Memory B cell (primary cell): ENCODE data around the gene WDR5.
A peak's percentile ranks its signal among the peaks of the same experiment; 100 is the strongest.

ENCODE experiments used
- ATAC-seq: fragments of 150-1000 bp; cut with Tn5 transposase; 2 replicates; pipeline ENCODE4 v1.10.0; 2021; ENCODE audit warnings: low read depth, mild to moderate bottlenecking, moderate library complexity
- DNase-seq, 2 donors: peaks; one replicate each; pipeline ENCODE4 v3.0.0; 2022; ENCODE audit warnings: low spot score in 2 of 2
- H3K27ac Mint-ChIP-seq: one replicate; pipeline ENCODE4 v1.8.0; 2022; ENCODE audit warnings: mild to moderate bottlenecking, moderate library complexity, mixed read lengths
- H3K27me3 Mint-ChIP-seq: one replicate; pipeline ENCODE4 v1.8.0; 2022; ENCODE audit warnings: mixed read lengths
- H3K36me3 Mint-ChIP-seq: one replicate; pipeline ENCODE4 v1.8.0; 2022; ENCODE audit warnings: mild to moderate bottlenecking, mixed read lengths
- H3K4me1 Mint-ChIP-seq: one replicate; pipeline ENCODE4 v1.8.0; 2022; ENCODE audit warnings: mixed read lengths
- H3K4me3 Mint-ChIP-seq: one replicate; pipeline ENCODE4 v1.8.0; 2022; ENCODE audit warnings: mild to moderate bottlenecking, moderate library complexity, mixed read lengths
- H3K9me3 Mint-ChIP-seq: one replicate; pipeline ENCODE4 v1.8.0; 2022; ENCODE audit warnings: mixed read lengths

Gene WDR5

GRCh38 chr9:134170532-134171315 is 34.8 kb downstream of the WDR5 start:
- Mint-ChIP-seq H3K27ac (no peak overlapping the region), H3K4me3 (no peak overlapping the region), H3K4me1 (peaks cover 14% of the 10 kb centered on the region), H3K27me3 (peaks cover 5% of the 10 kb centered on the region), H3K36me3 (no peaks in the 10 kb centered on the region), H3K9me3 (no peaks in the 10 kb centered on the region)
- ATAC-seq: no peak
- DNase-seq: no peak

GRCh38 chr9:134171316-134172197 is 35.7 kb downstream of the WDR5 start:
- ATAC-seq: no peak
- H3K4me3 Mint-ChIP-seq: no peak overlapping the region
- no peak for DNase-seq
- no peaks in the 10 kb centered on the region for H3K36me3 Mint-ChIP-seq
- no peak overlapping the region for H3K27ac Mint-ChIP-seq
- peaks cover 5% of the 10 kb centered on the region for H3K27me3 Mint-ChIP-seq
- no peaks in the 10 kb centered on the region for H3K9me3 Mint-ChIP-seq
- H3K4me1 Mint-ChIP-seq: peaks cover 13% of the 10 kb centered on the region

GRCh38 chr9:134172198-134173126 is 36.6 kb downstream of the WDR5 start:
- H3K9me3 Mint-ChIP-seq: no peaks in the 10 kb centered on the region
- H3K4me1 Mint-ChIP-seq: peaks cover 19% of the 10 kb centered on the region
- peaks cover 14% of the 10 kb centered on the region for H3K27me3 Mint-ChIP-seq
- no peak for ATAC-seq
- H3K4me3 Mint-ChIP-seq: no peak overlapping the region
- no peak overlapping the region for H3K27ac Mint-ChIP-seq
- no peak for DNase-seq
- H3K36me3 Mint-ChIP-seq: no peaks in the 10 kb centered on the region

- H3K4me3 Mint-ChIP-seq: no peak overlapping the region
- H3K4me1 Mint-ChIP-seq: peaks cover 22% of the 10 kb centered on the region
- no peak overlapping the region for H3K27ac Mint-ChIP-seq
- H3K36me3 Mint-ChIP-seq: no peaks in the 10 kb centered on the region
- H3K9me3 Mint-ChIP-seq: no peaks in the 10 kb centered on the region
- DNase-seq (no peak), ATAC-seq (no peak)
- peaks cover 19% of the 10 kb centered on the region for H3K27me3 Mint-ChIP-seq
Measured at GRCh38 chr9:134173127-134174072, 37.5 kb downstream of the WDR5 start.

GRCh38 chr9:134174073-134174449 is 38.2 kb downstream of the WDR5 start:
- Mint-ChIP-seq H3K27ac (no peak overlapping the region), H3K36me3 (no peaks in the 10 kb centered on the region), H3K4me1 (peaks cover 22% of the 10 kb centered on the region), H3K9me3 (no peaks in the 10 kb centered on the region), H3K27me3 (peaks cover 21% of the 10 kb centered on the region), H3K4me3 (no peak overlapping the region)
- ATAC-seq: peak; percentile 78
- DNase-seq: peak in 1 of 2 donors; percentile 48

- H3K9me3 Mint-ChIP-seq: no peaks in the 10 kb centered on the region
- peak overlapping the region; percentile 62 for H3K27ac Mint-ChIP-seq
- H3K36me3 Mint-ChIP-seq: no peaks in the 10 kb centered on the region
- peaks cover 26% of the 10 kb centered on the region for H3K27me3 Mint-ChIP-seq
- peak overlapping the region; percentile 27 for H3K4me3 Mint-ChIP-seq
- ATAC-seq: no peak
- DNase-seq: no peak
- peaks cover 22% of the 10 kb centered on the region for H3K4me1 Mint-ChIP-seq
Measured at GRCh38 chr9:134174526-134175290, 38.8 kb downstream of the WDR5 start.

- ATAC-seq: no peak
Measured at GRCh38 chr9:134175291-134175807, 39.5 kb downstream of the WDR5 start.

GRCh38 chr9:134175808-134176598 is 40.1 kb downstream of the WDR5 start:
- peaks cover 3% of the 10 kb centered on the region for H3K36me3 Mint-ChIP-seq
- no peak for DNase-seq
- no peak overlapping the region for H3K4me3 Mint-ChIP-seq
- peaks cover 25% of the 10 kb centered on the region for H3K4me1 Mint-ChIP-seq
- peaks cover 39% of the 10 kb centered on the region for H3K27me3 Mint-ChIP-seq
- H3K27ac Mint-ChIP-seq: no peak overlapping the region
- ATAC-seq: no peak
- no peaks in the 10 kb centered on the region for H3K9me3 Mint-ChIP-seq

More at GRCh38 chr9:134175291-134175807, 39.5 kb downstream of the WDR5 start:
- H3K9me3 Mint-ChIP-seq: no peaks in the 10 kb centered on the region
- peaks cover 22% of the 10 kb centered on the region for H3K4me1 Mint-ChIP-seq
- H3K4me3 Mint-ChIP-seq: no peak overlapping the region
- peaks cover 32% of the 10 kb centered on the region for H3K27me3 Mint-ChIP-seq
- H3K36me3 Mint-ChIP-seq: peaks cover under 1% of the 10 kb centered on the region
- H3K27ac Mint-ChIP-seq: peak overlapping the region; percentile 62
- DNase-seq: no peak

GRCh38 chr9:134176599-134176968 is 40.7 kb downstream of the WDR5 start:
- Mint-ChIP-seq H3K4me1 (peaks cover 26% of the 10 kb centered on the region), H3K27ac (no peak overlapping the region), H3K36me3 (peaks cover 3% of the 10 kb centered on the region), H3K4me3 (no peak overlapping the region), H3K27me3 (peaks cover 40% of the 10 kb centered on the region), H3K9me3 (no peaks in the 10 kb centered on the region)
- DNase-seq (no peak), ATAC-seq (no peak)

GRCh38 chr9:134177186-134177585 is 41.3 kb downstream of the WDR5 start:
- Mint-ChIP-seq H3K27ac (no peak overlapping the region), H3K4me3 (no peak overlapping the region)

GRCh38 chr9:134177624-134178393 is 41.9 kb downstream of the WDR5 start:
- ATAC-seq (no peak), DNase-seq (no peak)
- H3K4me3 Mint-ChIP-seq: no peak overlapping the region
- peaks cover 3% of the 10 kb centered on the region for H3K36me3 Mint-ChIP-seq
- peaks cover 34% of the 10 kb centered on the region for H3K4me1 Mint-ChIP-seq
- H3K9me3 Mint-ChIP-seq: no peaks in the 10 kb centered on the region
- H3K27ac Mint-ChIP-seq: no peak overlapping the region
- peaks cover 46% of the 10 kb centered on the region for H3K27me3 Mint-ChIP-seq

More at GRCh38 chr9:134177186-134177585, 41.3 kb downstream of the WDR5 start:
- H3K9me3 Mint-ChIP-seq: no peaks in the 10 kb centered on the region
- H3K4me1 Mint-ChIP-seq: peaks cover 29% of the 10 kb centered on the region
- ATAC-seq (no peak), DNase-seq (no peak)
- peaks cover 40% of the 10 kb centered on the region for H3K27me3 Mint-ChIP-seq
- H3K36me3 Mint-ChIP-seq: peaks cover 3% of the 10 kb centered on the region
